Naive thymus-derived CD4-positive, alpha-beta T cell (primary cell): ENCODE results near the gene PTS. TPM values are rescaled to one million over a fixed set of nuclear protein-coding genes. Genes with fewer than 3 reads are reported as not detected.

ENCODE experiments used
- ATAC-seq: fragments of 150-1000 bp; cut with Tn5 transposase; 2 replicates; pipeline ENCODE4 v1.10.0; 2021; ENCODE audit warnings: mild to moderate bottlenecking, moderate library complexity
- CTCF ChIA-PET: fragments of 350-600 bp; sonication (Branson Sonifier 250); formaldehyde crosslinking; loops from one replicate; lab custom pipeline; 2021; ENCODE audit warnings: antibody characterized with exemption; lab: Charles Lee
- POLR2A ChIA-PET: fragments of 350-600 bp; sonication (Branson Sonifier 250); formaldehyde crosslinking; loops from one replicate; lab custom pipeline; 2021; ENCODE audit warnings: antibody characterized with exemption, inconsistent platforms; lab: Charles Lee
- DNase-seq, 9 donors: peaks; one replicate each; pipeline versions ENCODE4 v3.0.0 to v3.0.0-alpha.2; 2020 to 2022; ENCODE audit warnings: mixed read lengths in 1 of 9
- H3K27ac ChIP-seq: one replicate; pipeline ENCODE4 v1.7.0; 2013; ENCODE audit warnings: mild to moderate bottlenecking, low read depth, low read length, moderate library complexity
- H3K27me3 ChIP-seq, 2 donors: one replicate each; pipeline ENCODE4 v1.7.0; 2013; ENCODE audit warnings: low read length in 2 of 2, mild to moderate bottlenecking in 2 of 2, moderate library complexity in 2 of 2; ENCODE audit not compliant: control insufficient read depth in 2 of 2, insufficient read depth in 2 of 2
- H3K36me3 ChIP-seq, 3 experiments: 1 replicate in 2 of 3; 2 replicates in 1 of 3; pipeline ENCODE4 v1.7.0; 2013; ENCODE audit warnings: low read length in 3 of 3, mild to moderate bottlenecking in 3 of 3, moderate library complexity in 1 of 3; ENCODE audit not compliant: insufficient read depth in 3 of 3, control insufficient read depth in 2 of 3
- H3K4me1 ChIP-seq, 2 donors: one replicate each; pipeline ENCODE4 v1.7.0; 2013; ENCODE audit warnings: low read length in 2 of 2, mild to moderate bottlenecking in 2 of 2, moderate library complexity in 1 of 2; ENCODE audit not compliant: control insufficient read depth in 2 of 2, insufficient read depth in 2 of 2
- H3K4me3 ChIP-seq: 2 replicates; pipeline ENCODE4 v1.7.0; 2013; ENCODE audit warnings: mild to moderate bottlenecking, low read length
- H3K9me3 ChIP-seq, 3 experiments: 1 replicate in 2 of 3; 2 replicates in 1 of 3; pipeline ENCODE4 v1.7.0; 2013; ENCODE audit warnings: low read length in 3 of 3; ENCODE audit not compliant: control insufficient read depth in 2 of 3
- H3K27ac Mint-ChIP-seq, 9 donors: one replicate each; pipeline ENCODE4 v1.8.0; 2020 to 2022; ENCODE audit warnings: mixed read lengths in 9 of 9, mild to moderate bottlenecking in 8 of 9, moderate library complexity in 5 of 9, inconsistent platforms in 2 of 9
- H3K27me3 Mint-ChIP-seq, 5 donors: one replicate each; pipeline ENCODE4 v1.8.0; 2021 to 2022; ENCODE audit warnings: mixed read lengths in 5 of 5, mild to moderate bottlenecking in 1 of 5
- H3K36me3 Mint-ChIP-seq, 5 donors: one replicate each; pipeline ENCODE4 v1.8.0; 2020 to 2022; ENCODE audit warnings: mixed read lengths in 5 of 5, mild to moderate bottlenecking in 3 of 5, inconsistent platforms in 1 of 5
- H3K4me1 Mint-ChIP-seq, 7 donors: one replicate each; pipeline ENCODE4 v1.8.0; 2020 to 2022; ENCODE audit warnings: mixed read lengths in 7 of 7, mild to moderate bottlenecking in 3 of 7, inconsistent platforms in 1 of 7
- H3K4me3 Mint-ChIP-seq, 10 donors: one replicate each; pipeline ENCODE4 v1.8.0; 2020 to 2022; ENCODE audit warnings: mild to moderate bottlenecking in 10 of 10, mixed read lengths in 10 of 10, moderate library complexity in 6 of 10, inconsistent platforms in 2 of 10
- H3K9me3 Mint-ChIP-seq, 11 donors: one replicate each; pipeline ENCODE4 v1.8.0; 2020 to 2022; ENCODE audit warnings: mixed read lengths in 11 of 11, mild to moderate bottlenecking in 4 of 11, inconsistent platforms in 1 of 11, moderate library complexity in 1 of 11
- intact Hi-C, 2 donors: fragments of 100-400 bp; cut with micrococcal nuclease; formaldehyde crosslinking; loops; one replicate each; pipeline ENCODE4 v1.15.1; 2023
- polyA plus RNA-seq, 2 donors: library from polyadenylated mRNA; unstranded; fragments of 300-500 nt; fragmentation: Illumina TruSeq; gene quantifications; one replicate each; pipeline ENCODE4 v1.2.3, GENCODE V29; 2021
- total RNA-seq, 6 experiments: library from RNA in 5 of 6; stranded (reverse) in 5 of 6; gene quantifications; 1 replicate in 5 of 6; 2 replicates in 1 of 6; pipeline ENCODE4 v1.2.3 and lab custom pipeline; 2021 to 2026

The PTS gene
- total and polyA plus RNA-seq, 7 experiments from 2014 or later, result 3.7 to 71.3 (median 23.1) TPM

DNA sequence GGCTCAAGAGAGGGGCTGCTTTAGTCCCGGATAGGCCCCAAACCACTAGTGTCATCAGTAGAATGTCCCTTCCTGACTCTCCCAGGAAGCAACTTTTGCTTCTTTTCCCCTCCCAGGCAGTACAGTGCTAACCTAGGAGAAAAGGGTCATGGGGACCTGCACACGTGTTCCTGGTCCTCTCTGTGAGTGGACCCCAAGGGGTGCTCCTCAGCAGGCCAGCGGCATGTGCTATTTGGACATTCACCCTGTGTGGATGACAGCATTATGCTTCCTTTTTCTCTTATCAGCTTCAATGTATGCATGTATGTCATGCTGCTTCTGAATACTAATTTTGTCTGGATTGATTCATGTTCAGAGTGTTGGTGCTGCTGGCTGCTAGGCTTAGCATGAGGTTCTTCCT is 52.6 kb downstream of the PTS start:
- no peak overlapping the region for H3K27ac ChIP-seq
- no peaks in the 10 kb centered on the region for H3K27me3 ChIP-seq
- intact Hi-C loops, result no loop called here
- no peaks in the 10 kb centered on the region for H3K9me3 Mint-ChIP-seq
- no peak overlapping the region for H3K4me3 ChIP-seq
- DNase-seq (no peak), ATAC-seq (no peak)
- no peaks in the 10 kb centered on the region for H3K27me3 Mint-ChIP-seq
- H3K4me3 Mint-ChIP-seq, result no peak overlapping the region
- H3K4me1 Mint-ChIP-seq, result peaks cover 7 to 36% (median 10%) of the 10 kb centered on the region in 7 donors
- ChIA-PET CTCF (interaction anchor here (0.6 to 7.6 kb wide), 8 partner anchors 10 to 1010 kb away, joined by 3 to 141 read pairs (median 4); no protein-coding TSS in a partner anchor), POLR2A (interaction anchor here (2.2 kb wide), 1 partner anchor 58 kb away, joined by 11 read pairs; no protein-coding TSS in a partner anchor)
- H3K9me3 ChIP-seq, result no peaks in the 10 kb centered on the region
- no peak overlapping the region for H3K27ac Mint-ChIP-seq
- peaks cover 0 to 4% (median 0%) of the 10 kb centered on the region in 5 donors for H3K36me3 Mint-ChIP-seq
- H3K36me3 ChIP-seq, result no peaks in the 10 kb centered on the region
- H3K4me1 ChIP-seq, result no peaks in the 10 kb centered on the region

DNA sequence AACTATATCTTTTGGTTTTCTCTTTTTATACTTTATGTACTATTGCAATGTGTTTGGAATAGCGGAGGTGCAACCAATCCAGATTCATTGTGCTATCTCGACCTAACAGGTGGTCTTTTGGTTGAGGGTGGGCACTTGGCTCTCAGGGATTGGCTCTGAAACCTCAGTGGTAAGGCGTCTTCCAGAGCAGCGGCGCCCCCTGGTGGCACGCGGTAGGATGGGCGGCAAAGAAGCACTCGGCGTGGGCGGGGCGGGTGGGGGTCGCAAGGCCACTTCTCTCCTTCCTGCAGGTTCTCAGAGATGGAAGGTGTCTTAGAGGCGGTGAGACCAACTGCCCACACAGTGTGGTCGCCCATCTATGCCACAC is 53.7 kb downstream of the PTS start:
- H3K36me3 ChIP-seq, result no peaks in the 10 kb centered on the region
- H3K4me1 ChIP-seq, result no peaks in the 10 kb centered on the region
- peak overlapping the region; percentile 31 for H3K27ac ChIP-seq
- H3K27me3 Mint-ChIP-seq, result no peaks in the 10 kb centered on the region
- POLR2A ChIA-PET, result interaction anchor here (1.0 to 2.2 kb wide), 4 partner anchors 54 to 62 kb away, joined by 4 to 16 read pairs (median 9); partner anchors contain the start of gene PTS
- peak overlapping the region; percentile 78 for H3K4me3 ChIP-seq
- no peaks in the 10 kb centered on the region for H3K9me3 Mint-ChIP-seq
- H3K36me3 Mint-ChIP-seq, result peaks cover 0 to 4% (median 0%) of the 10 kb centered on the region in 5 donors
- CTCF ChIA-PET, result interaction anchor here (0.6 to 7.6 kb wide), 19 partner anchors 8 to 1521 kb away, joined by 3 to 141 read pairs (median 4); no protein-coding TSS in a partner anchor
- peak overlapping the region in 1 of 9 donors; percentile 67 for H3K27ac Mint-ChIP-seq
- H3K4me3 Mint-ChIP-seq, result peak overlapping the region; percentile 91 to 97 (median 94)
- DNase-seq (peak; percentile 55 to 81 (median 69)), ATAC-seq (peak; percentile 88)
- H3K4me1 Mint-ChIP-seq, result peaks cover 7 to 36% (median 10%) of the 10 kb centered on the region in 7 donors
- intact Hi-C loops, result loop anchor here (1.0 to 10.0 kb wide), 12 partner anchors 10 to 1252 kb away; partner anchors contain the start of genes CFAP68 (in 2 of the 2), FDXACB1 (in 2 of the 2), PTS (in 1 of the 2) and SDHD (in 1 of the 2)
- H3K9me3 ChIP-seq, result no peaks in the 10 kb centered on the region
- no peaks in the 10 kb centered on the region for H3K27me3 ChIP-seq

DNA sequence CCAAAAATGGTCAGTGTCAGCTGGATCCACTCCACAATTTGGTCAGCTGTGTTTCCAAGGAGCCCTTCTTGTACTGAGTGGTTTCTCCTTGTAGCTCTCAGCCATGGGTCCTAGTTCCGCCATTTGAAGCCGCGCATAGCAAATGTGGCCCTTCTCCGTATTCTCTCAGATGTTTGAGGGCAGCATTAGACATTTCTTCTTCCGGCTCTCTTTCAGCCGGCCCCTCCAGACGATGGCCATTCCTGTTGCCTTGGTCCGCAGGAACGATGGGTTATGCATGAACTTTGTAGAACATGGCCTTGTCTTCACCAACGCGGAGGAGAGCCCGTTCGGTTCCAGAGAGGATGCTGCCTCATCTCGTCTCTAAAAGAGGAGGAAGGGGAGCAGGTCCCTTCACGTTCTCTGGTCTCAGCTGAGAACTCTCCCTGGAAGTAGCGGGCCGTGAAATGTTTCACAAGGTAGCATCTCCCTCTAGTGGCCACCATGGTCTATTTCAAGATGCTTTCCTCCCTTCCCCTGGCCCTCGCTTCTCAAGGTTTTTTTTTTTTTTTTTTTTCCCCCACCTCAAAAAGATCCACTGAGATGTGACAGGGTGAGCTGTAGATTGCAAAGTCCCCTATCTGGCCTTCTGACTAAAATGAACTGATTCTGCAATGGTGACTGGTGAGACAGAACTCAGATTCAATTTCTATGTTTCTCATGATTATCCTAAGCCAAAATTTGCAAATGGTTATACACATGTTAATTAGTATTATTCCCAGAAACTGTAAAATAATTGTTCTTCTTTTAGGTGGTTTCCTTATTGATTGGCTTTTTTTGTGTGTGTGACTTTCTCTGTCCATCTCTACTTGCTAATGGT is 54.3 kb downstream of the PTS start:
- peak overlapping the region; percentile 78 for H3K4me3 ChIP-seq
- H3K27me3 ChIP-seq, result no peaks in the 10 kb centered on the region
- H3K27me3 Mint-ChIP-seq, result no peaks in the 10 kb centered on the region
- peaks cover 7 to 36% (median 10%) of the 10 kb centered on the region in 7 donors for H3K4me1 Mint-ChIP-seq
- H3K9me3 ChIP-seq, result no peaks in the 10 kb centered on the region
- POLR2A ChIA-PET, result interaction anchor here (0.7 to 2.2 kb wide), 5 partner anchors 54 to 378 kb away, joined by 4 to 16 read pairs (median 7); partner anchors contain the start of gene PTS
- H3K4me3 Mint-ChIP-seq, result peak overlapping the region; percentile 91 to 97 (median 94)
- ATAC-seq, result peak; percentile 95
- H3K27ac Mint-ChIP-seq, result peak overlapping the region; percentile 46 to 86 (median 66)
- H3K36me3 ChIP-seq, result no peaks in the 10 kb centered on the region
- intact Hi-C loops, result loop anchor here (1.0 to 10.0 kb wide), 12 partner anchors 10 to 1252 kb away; partner anchors contain the start of genes CFAP68 (in 2 of the 2), FDXACB1 (in 2 of the 2), PTS (in 1 of the 2) and SDHD (in 1 of the 2)
- no peaks in the 10 kb centered on the region for H3K9me3 Mint-ChIP-seq
- peak overlapping the region; percentile 31 for H3K27ac ChIP-seq
- no peaks in the 10 kb centered on the region for H3K4me1 ChIP-seq
- peak; percentile 27 to 81 (median 73) for DNase-seq
- H3K36me3 Mint-ChIP-seq, result peaks cover 0 to 4% (median 0%) of the 10 kb centered on the region in 5 donors
- CTCF ChIA-PET, result interaction anchor here (0.6 to 7.6 kb wide), 21 partner anchors 9 to 1516 kb away, joined by 3 to 141 read pairs (median 4); no protein-coding TSS in a partner anchor

DNA sequence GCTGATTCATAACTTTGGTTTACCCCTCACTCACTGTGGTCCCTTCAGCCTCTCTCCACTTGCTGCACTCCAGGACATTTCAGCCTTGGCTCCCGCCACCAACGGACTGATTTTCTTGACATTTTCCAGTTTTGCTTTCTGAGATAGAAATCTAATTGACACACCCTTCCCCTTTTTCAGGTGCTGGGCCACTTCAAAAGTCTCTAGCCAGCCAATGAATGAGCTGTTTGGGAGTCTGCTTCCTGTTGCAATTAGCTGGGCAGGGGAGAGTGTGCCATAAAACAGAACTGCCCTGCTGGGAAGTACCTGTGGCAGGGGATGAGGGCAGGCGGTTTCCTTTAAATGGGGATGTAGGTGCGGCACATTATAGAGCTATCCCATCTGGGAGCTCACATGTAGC is 55.5 kb downstream of the PTS start:
- Histone ChIP-seq H3K27ac (no peak overlapping the region), H3K4me3 (no peak overlapping the region), H3K36me3 (no peaks in the 10 kb centered on the region), H3K4me1 (no peaks in the 10 kb centered on the region), H3K9me3 (no peaks in the 10 kb centered on the region), H3K27me3 (no peaks in the 10 kb centered on the region)
- Mint-ChIP-seq H3K9me3 (no peaks in the 10 kb centered on the region), H3K27me3 (no peaks in the 10 kb centered on the region), H3K36me3 (peaks cover 0 to 7% (median 0%) of the 10 kb centered on the region in 5 donors), H3K27ac (peak overlapping the region in 2 of 9 donors; percentile 22 to 27), H3K4me1 (peaks cover 7 to 30% (median 10%) of the 10 kb centered on the region in 7 donors), H3K4me3 (peak overlapping the region in 4 of 10 donors; percentile 12 to 79 (median 42))
- intact Hi-C loops, result loop anchor here (5.0 to 10.0 kb wide), 4 partner anchors 349 to 1251 kb away; partner anchors contain the start of genes CFAP68 (in 1 of the 2), FDXACB1 (in 1 of the 2) and TTC12 (in 1 of the 2)
- ChIA-PET POLR2A (interaction anchor here (0.7 kb wide), 1 partner anchor 400 kb away, joined by 3 read pairs; no protein-coding TSS in a partner anchor), CTCF (interaction anchor here (0.6 to 7.6 kb wide), 8 partner anchors 52 to 308 kb away, joined by 3 to 141 read pairs (median 4); no protein-coding TSS in a partner anchor)
- ATAC-seq, result no peak
- no peak for DNase-seq

Other genes starting within 250 kb of the PTS start
- 10 to 100 TPM; 13.1 to 31.0 (median 17.8) TPM for gene DLAT, start 201.0 kb upstream of the PTS start, total RNA-seq
- gene DLAT, start 201.0 kb upstream of the PTS start, polyA plus RNA-seq, result 10 to 100 TPM; 24.2 to 25.9 TPM
- gene PIH1D2, start 152.4 kb upstream of the PTS start, total RNA-seq, result under 1 TPM in 4 of 5 experiments, not detected in 1; 0.32 to 0.57 (median 0.44) TPM
- gene PIH1D2, start 152.4 kb upstream of the PTS start, polyA plus RNA-seq, result not detected
- gene NKAPD1, start 152.1 kb upstream of the PTS start, total RNA-seq, result 10 to 100 TPM; 12.4 to 22.9 (median 19.7) TPM
- 10 to 100 TPM in 1 of 2 donors, 1 to 10 TPM in 1; 9.2 to 10.9 TPM for gene NKAPD1, start 152.1 kb upstream of the PTS start, polyA plus RNA-seq
- gene TIMM8B, start 139.7 kb upstream of the PTS start, total RNA-seq, result 10 to 100 TPM; 15.5 to 61.1 (median 24.3) TPM
- gene TIMM8B, start 139.7 kb upstream of the PTS start, polyA plus RNA-seq, result 10 to 100 TPM; 42.6 to 71.4 TPM
- gene SDHD, start 139.6 kb upstream of the PTS start, total RNA-seq, result 10 to 100 TPM; 39.6 to 84.4 (median 65.8) TPM
- 100 to 1,000 TPM; 188 to 211 TPM for gene SDHD, start 139.6 kb upstream of the PTS start, polyA plus RNA-seq
- gene IL18, start 62.3 kb upstream of the PTS start, total RNA-seq, result 1 to 10 TPM in 1 of 5 experiments, under 1 TPM in 3, not detected in 1; 0.32 to 8.3 (median 0.72) TPM
- gene IL18, start 62.3 kb upstream of the PTS start, polyA plus RNA-seq, result not detected
- gene TEX12, start 59.1 kb upstream of the PTS start, total RNA-seq, result under 1 TPM in 3 of 5 experiments, not detected in 2; 0.46 to 0.86 (median 0.80) TPM
- gene TEX12, start 59.1 kb upstream of the PTS start, polyA plus RNA-seq, result not detected
- gene BCO2, start 50.9 kb upstream of the PTS start, total RNA-seq, result 1 to 10 TPM; 1.5 to 3.8 (median 2.0) TPM
- gene BCO2, start 50.9 kb upstream of the PTS start, polyA plus RNA-seq, result under 1 TPM in 1 of 2 donors, not detected in 1; 0.12 TPM
- not detected for gene PLET1, start 34.4 kb downstream of the PTS start, total RNA-seq
- not detected for gene PLET1, start 34.4 kb downstream of the PTS start, polyA plus RNA-seq